ENCODE measurements around the gene JARID2. TPM values are rescaled to one million over a fixed set of nuclear protein-coding genes. Genes with fewer than 3 reads are reported as not detected.

Gene JARID2
- total RNA-seq, 1 donor from 2014 or later, result 48.7 TPM

GRCh38 chr6:15520626-15521203 is 274.8 kb downstream of the JARID2 start:
- H3K4me1 Mint-ChIP-seq, result peaks cover 14% of the 10 kb centered on the region
- intact Hi-C loops (cut with micrococcal nuclease), result loop anchor here (5.0 kb wide), 1 partner anchor 102 kb away; no protein-coding TSS in a partner anchor
- peaks cover 72% of the 10 kb centered on the region for H3K36me3 Mint-ChIP-seq (ENCODE audit: low read depth)
- H3K4me3 Mint-ChIP-seq, result no peak overlapping the region
- H3K27ac Mint-ChIP-seq, result peak overlapping the region; percentile 54
- H3K27me3 Mint-ChIP-seq, result no peaks in the 10 kb centered on the region
- no peak for DNase-seq
- H3K9me3 Mint-ChIP-seq, result no peaks in the 10 kb centered on the region

DNA sequence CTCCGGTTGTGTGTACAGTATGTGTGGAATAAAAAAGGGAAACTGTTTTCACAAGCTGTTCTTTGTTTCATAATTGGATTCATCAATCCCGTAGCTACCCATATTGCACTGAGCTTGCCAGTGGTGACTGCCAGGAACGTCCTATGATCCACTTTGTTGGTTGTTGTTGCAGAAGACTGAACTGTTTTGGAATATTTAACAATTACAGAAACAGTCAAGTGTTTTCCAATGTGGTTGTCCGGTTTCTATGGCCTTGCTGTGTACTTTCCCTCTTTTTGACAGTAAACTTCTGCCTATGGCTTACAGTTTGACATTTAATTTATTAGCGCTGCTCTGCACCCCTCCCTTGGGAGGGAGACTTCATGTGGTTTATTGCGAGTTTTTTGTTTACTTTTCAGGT is 275.7 kb downstream of the JARID2 start:
- peak overlapping the region; percentile 49 for H3K27ac Mint-ChIP-seq
- H3K36me3 Mint-ChIP-seq (ENCODE audit: low read depth), result peaks cover 70% of the 10 kb centered on the region
- no peak for DNase-seq
- peaks cover 19% of the 10 kb centered on the region for H3K4me1 Mint-ChIP-seq
- no peaks in the 10 kb centered on the region for H3K9me3 Mint-ChIP-seq
- H3K4me3 Mint-ChIP-seq, result no peak overlapping the region
- no peaks in the 10 kb centered on the region for H3K27me3 Mint-ChIP-seq
- intact Hi-C loops (cut with micrococcal nuclease), result loop anchor here (5.0 kb wide), 1 partner anchor 101 kb away; no protein-coding TSS in a partner anchor

- Mint-ChIP-seq H3K9me3 (no peaks in the 10 kb centered on the region), H3K4me3 (no peak overlapping the region), H3K36me3 (ENCODE audit: low read depth) (peaks cover 65% of the 10 kb centered on the region), H3K27me3 (no peaks in the 10 kb centered on the region), H3K4me1 (peaks cover 19% of the 10 kb centered on the region), H3K27ac (peak overlapping the region; percentile 57)
- no peak for DNase-seq
- intact Hi-C loops (cut with micrococcal nuclease), result loop anchor here (5.0 kb wide), 1 partner anchor 100 kb away; no protein-coding TSS in a partner anchor
Observed at GRCh38 chr6:15522026-15522425, 276.2 kb downstream of the JARID2 start.

- no peak for DNase-seq
- Mint-ChIP-seq H3K27ac (peak overlapping the region; percentile 49), H3K27me3 (no peaks in the 10 kb centered on the region), H3K4me1 (peaks cover 19% of the 10 kb centered on the region), H3K9me3 (no peaks in the 10 kb centered on the region), H3K4me3 (no peak overlapping the region), H3K36me3 (ENCODE audit: low read depth) (peaks cover 65% of the 10 kb centered on the region)
- intact Hi-C loops (cut with micrococcal nuclease), result loop anchor here (5.0 kb wide), 1 partner anchor 100 kb away; no protein-coding TSS in a partner anchor
Observed at GRCh38 chr6:15522427-15522826, 276.6 kb downstream of the JARID2 start.

GRCh38 chr6:15522856-15523529 is 277.1 kb downstream of the JARID2 start:
- no peak overlapping the region for H3K4me3 Mint-ChIP-seq
- H3K4me1 Mint-ChIP-seq, result peaks cover 19% of the 10 kb centered on the region
- no peaks in the 10 kb centered on the region for H3K9me3 Mint-ChIP-seq
- H3K36me3 Mint-ChIP-seq (ENCODE audit: low read depth), result peaks cover 64% of the 10 kb centered on the region
- intact Hi-C loops (cut with micrococcal nuclease), result loop anchor here (5.0 kb wide), 1 partner anchor 99 kb away; no protein-coding TSS in a partner anchor
- no peaks in the 10 kb centered on the region for H3K27me3 Mint-ChIP-seq
- no peak for DNase-seq
- peak overlapping the region; percentile 49 for H3K27ac Mint-ChIP-seq

- Mint-ChIP-seq H3K9me3 (no peaks in the 10 kb centered on the region), H3K27ac (no peak overlapping the region), H3K4me3 (no peak overlapping the region), H3K27me3 (no peaks in the 10 kb centered on the region), H3K4me1 (peaks cover 19% of the 10 kb centered on the region), H3K36me3 (ENCODE audit: low read depth) (peaks cover 60% of the 10 kb centered on the region)
- DNase-seq, result no peak
- intact Hi-C loops (cut with micrococcal nuclease), result loop anchor here (5.0 kb wide), 1 partner anchor 98 kb away; no protein-coding TSS in a partner anchor
Observed at GRCh38 chr6:15523679-15524630, 278.1 kb downstream of the JARID2 start.

- Mint-ChIP-seq H3K4me1 (peaks cover 19% of the 10 kb centered on the region), H3K36me3 (ENCODE audit: low read depth) (peaks cover 55% of the 10 kb centered on the region), H3K9me3 (no peaks in the 10 kb centered on the region), H3K27ac (no peak overlapping the region), H3K4me3 (no peak overlapping the region), H3K27me3 (no peaks in the 10 kb centered on the region)
- intact Hi-C loops (cut with micrococcal nuclease), result loop anchor here (5.0 kb wide), 1 partner anchor 97 kb away; no protein-coding TSS in a partner anchor
- no peak for DNase-seq
Observed at GRCh38 chr6:15524861-15525401, 279.1 kb downstream of the JARID2 start.

DNA sequence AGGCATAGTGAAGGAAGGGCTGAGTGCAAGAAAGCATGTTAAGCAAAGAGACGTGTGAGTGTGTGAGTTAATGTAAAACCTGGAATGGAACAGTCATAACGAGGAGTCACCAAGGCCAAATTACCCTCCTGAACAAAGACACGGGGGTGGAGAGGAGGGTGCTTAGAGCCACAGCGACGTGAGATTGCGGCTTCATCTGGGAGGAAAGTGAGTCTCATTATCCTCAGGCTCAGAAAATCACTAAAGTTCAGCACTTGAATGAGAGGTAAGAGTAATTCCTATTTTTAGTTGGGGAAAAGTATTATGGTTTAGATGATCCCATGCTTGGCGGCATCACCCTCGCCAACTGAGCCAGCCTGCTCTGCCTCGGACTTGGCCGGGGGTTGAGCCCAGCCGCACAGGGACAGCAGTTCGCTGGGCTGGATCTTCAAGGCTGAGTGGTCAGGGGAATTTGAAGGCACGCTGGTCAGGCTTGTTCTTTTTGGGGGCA is 280.4 kb downstream of the JARID2 start:
- Mint-ChIP-seq H3K4me1 (peaks cover 24% of the 10 kb centered on the region), H3K27me3 (no peaks in the 10 kb centered on the region), H3K9me3 (no peaks in the 10 kb centered on the region), H3K27ac (peak overlapping the region; percentile 41), H3K4me3 (no peak overlapping the region), H3K36me3 (ENCODE audit: low read depth) (peaks cover 50% of the 10 kb centered on the region)
- intact Hi-C loops (cut with micrococcal nuclease), result no loop called here
- DNase-seq, result no peak

DNA sequence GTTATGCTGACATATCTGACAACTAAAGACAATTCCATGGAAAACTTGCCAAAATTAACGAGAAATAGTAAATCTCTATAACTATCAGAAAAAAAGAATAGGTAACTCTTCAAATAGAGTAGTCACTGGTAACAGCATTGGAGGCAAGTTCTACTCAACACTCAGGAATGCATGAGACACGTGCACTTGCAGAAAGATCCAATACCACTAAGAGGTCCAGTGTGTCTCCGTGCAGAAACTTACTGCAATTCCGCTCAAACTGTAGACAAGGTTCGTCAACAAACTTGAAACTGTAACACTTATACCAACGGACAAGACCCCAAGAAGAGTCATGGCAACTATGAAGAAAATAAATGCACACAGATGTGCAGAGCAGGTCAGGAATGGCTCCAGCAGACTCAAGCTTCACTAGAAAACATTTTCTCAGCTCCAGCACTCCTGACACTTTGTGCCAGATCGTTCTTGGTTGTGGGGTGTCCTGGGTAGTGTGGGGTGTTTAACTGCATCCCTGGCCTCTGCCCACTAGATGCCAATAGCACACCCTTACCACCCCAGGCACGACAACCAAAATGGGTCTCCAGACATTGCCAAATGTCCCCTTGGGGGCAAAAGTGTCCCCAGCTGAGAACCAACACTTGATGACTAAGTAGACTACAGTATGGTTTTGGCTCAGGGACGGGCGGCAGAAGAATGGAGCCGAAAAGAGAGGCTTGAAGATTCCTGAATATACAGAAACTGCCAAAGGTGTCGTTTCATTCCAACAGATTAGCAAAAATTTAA is 282.2 kb downstream of the JARID2 start:
- no peak for DNase-seq
- H3K4me1 Mint-ChIP-seq, result peaks cover 13% of the 10 kb centered on the region
- H3K9me3 Mint-ChIP-seq, result no peaks in the 10 kb centered on the region
- intact Hi-C loops (cut with micrococcal nuclease), result no loop called here
- no peak overlapping the region for H3K27ac Mint-ChIP-seq
- H3K4me3 Mint-ChIP-seq, result no peak overlapping the region
- no peaks in the 10 kb centered on the region for H3K27me3 Mint-ChIP-seq
- peaks cover 37% of the 10 kb centered on the region for H3K36me3 Mint-ChIP-seq (ENCODE audit: low read depth)

DNA sequence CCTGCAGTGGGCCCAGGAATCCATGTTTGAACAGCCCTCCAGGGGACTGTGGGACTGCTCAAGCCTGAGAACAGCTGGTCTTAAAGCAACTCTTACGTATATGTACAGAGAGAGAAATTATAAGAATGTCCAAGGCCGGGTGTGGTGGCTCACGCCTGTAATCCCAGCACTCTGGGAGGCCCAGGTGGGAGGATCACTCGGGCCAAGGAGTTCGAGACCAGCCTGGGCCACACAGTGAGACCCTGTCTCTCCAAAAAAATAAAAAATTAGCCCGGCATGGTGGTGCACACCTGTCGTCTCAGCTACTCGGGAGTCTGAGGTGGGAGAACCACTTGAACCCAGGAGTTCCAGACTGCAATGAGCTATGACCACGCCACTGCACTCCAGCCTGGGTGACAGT is 283.0 kb downstream of the JARID2 start:
- peaks cover 15% of the 10 kb centered on the region for H3K4me1 Mint-ChIP-seq
- no peak for DNase-seq
- no peaks in the 10 kb centered on the region for H3K27me3 Mint-ChIP-seq
- H3K27ac Mint-ChIP-seq, result no peak overlapping the region
- H3K9me3 Mint-ChIP-seq, result no peaks in the 10 kb centered on the region
- H3K4me3 Mint-ChIP-seq, result no peak overlapping the region
- intact Hi-C loops (cut with micrococcal nuclease), result no loop called here
- peaks cover 34% of the 10 kb centered on the region for H3K36me3 Mint-ChIP-seq (ENCODE audit: low read depth)

- Mint-ChIP-seq H3K9me3 (no peaks in the 10 kb centered on the region), H3K36me3 (ENCODE audit: low read depth) (peaks cover 26% of the 10 kb centered on the region), H3K4me3 (no peak overlapping the region), H3K27me3 (no peaks in the 10 kb centered on the region), H3K27ac (no peak overlapping the region), H3K4me1 (peaks cover 14% of the 10 kb centered on the region)
- no peak for DNase-seq
- intact Hi-C loops (cut with micrococcal nuclease), result no loop called here
Observed at GRCh38 chr6:15530411-15530810, 284.5 kb downstream of the JARID2 start.

GRCh38 chr6:15531973-15532372 is 286.1 kb downstream of the JARID2 start:
- peaks cover 8% of the 10 kb centered on the region for H3K4me1 Mint-ChIP-seq
- H3K4me3 Mint-ChIP-seq, result no peak overlapping the region
- peaks cover 17% of the 10 kb centered on the region for H3K36me3 Mint-ChIP-seq (ENCODE audit: low read depth)
- no peaks in the 10 kb centered on the region for H3K27me3 Mint-ChIP-seq
- intact Hi-C loops (cut with micrococcal nuclease), result no loop called here
- no peak for DNase-seq
- no peak overlapping the region for H3K27ac Mint-ChIP-seq
- H3K9me3 Mint-ChIP-seq, result no peaks in the 10 kb centered on the region

All from activated CD4-positive, alpha-beta T cell treated with anti-CD3 and anti-CD28 coated beads, Interleukin-2, amount 10 ng/mL, durations not matched to agents 24 days and 14 days (primary cell).